ENCODE results near the gene CBARP. TPM values are rescaled to one million over a fixed set of nuclear protein-coding genes. Genes with fewer than 3 reads are reported as not detected.

Gene CBARP
- total RNA-seq, 2 donors from 2014 or later, result 21.5 to 28.5 TPM

DNA sequence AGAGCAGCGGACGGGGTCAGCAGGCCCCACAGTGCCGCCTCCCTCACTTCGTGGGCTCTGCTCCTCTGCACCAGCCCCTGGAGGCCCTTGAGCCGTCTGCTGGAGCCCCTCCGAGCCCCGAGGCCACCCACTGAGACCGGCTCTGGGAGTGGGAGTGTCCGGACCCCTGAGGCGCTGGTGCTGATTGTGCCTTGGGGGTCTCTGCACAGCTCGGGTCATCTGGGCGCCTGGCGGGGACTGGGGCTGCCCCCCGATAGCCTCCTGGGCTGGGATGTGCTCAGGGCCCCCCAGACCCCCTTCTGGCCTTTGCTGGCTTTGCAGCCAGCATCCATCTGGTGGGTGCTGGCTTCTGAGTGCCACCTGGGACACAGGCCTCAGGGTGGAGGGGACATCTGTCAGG lies 15.4 kb downstream of the CBARP start:
- no peaks in the 10 kb centered on the region for H3K4me1 ChIP-seq (ENCODE audit: control insufficient read depth, insufficient read depth, low read length)
- Mint-ChIP-seq H3K9me3 (no peaks in the 10 kb centered on the region), H3K4me3 (no peak overlapping the region), H3K27me3 (ENCODE audit: insufficient read depth) (no peaks in the 10 kb centered on the region), H3K27ac (no peak overlapping the region), H3K4me1 (peaks cover 2% of the 10 kb centered on the region), H3K36me3 (ENCODE audit: low read depth) (peaks cover 9% of the 10 kb centered on the region)
- no peak overlapping the region for H3K4me3 ChIP-seq (ENCODE audit: low read length)
- H3K27ac ChIP-seq (ENCODE audit: low read depth, low read length), result peak overlapping the region; percentile 22
- H3K9me3 ChIP-seq (ENCODE audit: control insufficient read depth, low read length), result no peaks in the 10 kb centered on the region
- no peaks in the 10 kb centered on the region for H3K27me3 ChIP-seq (ENCODE audit: control insufficient read depth, insufficient read depth, low read length, poor library complexity, severe bottlenecking)
- TF ChIP-seq CTCF (conservative IDR thresholded peaks at IDR 0.05), result no peak
- H3K36me3 ChIP-seq (ENCODE audit: control insufficient read depth, insufficient read depth, low read length), result peaks cover 18% of the 10 kb centered on the region
- 89 to 91% methylated on average over 9 to 14 of the region's 14 CpGs for WGBS, 2 experiments (ENCODE audit: insufficient coverage in 1 of 2, insufficient read length in 1 of 2)
- H3K9ac ChIP-seq (ENCODE audit: extremely low read depth, low read length, poor library complexity, severe bottlenecking), result no peak overlapping the region
- no peak for DNase-seq

DNA sequence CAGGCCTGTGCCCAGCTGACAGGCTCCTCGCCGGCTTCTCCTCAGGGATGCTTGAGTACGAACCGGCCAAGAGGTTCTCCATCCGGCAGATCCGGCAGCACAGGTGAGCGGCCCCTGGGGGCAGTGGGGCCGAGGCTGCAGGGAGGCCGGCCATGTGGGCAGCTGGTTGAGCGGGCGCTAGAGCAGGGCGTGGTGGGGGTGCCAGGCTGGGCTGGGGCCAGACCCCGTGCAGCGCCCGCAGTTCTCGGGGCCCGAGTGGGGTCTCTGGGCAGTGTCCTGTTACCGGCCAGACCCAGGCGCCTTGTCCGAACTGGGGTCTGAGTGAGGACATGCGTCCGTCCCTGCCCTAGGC lies 15.9 kb downstream of the CBARP start:
- Histone ChIP-seq H3K9ac (ENCODE audit: extremely low read depth, low read length, poor library complexity, severe bottlenecking) (no peak overlapping the region), H3K27ac (ENCODE audit: low read depth, low read length) (peak overlapping the region; percentile 29), H3K36me3 (ENCODE audit: control insufficient read depth, insufficient read depth, low read length) (peaks cover 18% of the 10 kb centered on the region), H3K9me3 (ENCODE audit: control insufficient read depth, low read length) (no peaks in the 10 kb centered on the region), H3K4me1 (ENCODE audit: control insufficient read depth, insufficient read depth, low read length) (no peaks in the 10 kb centered on the region), H3K27me3 (ENCODE audit: control insufficient read depth, insufficient read depth, low read length, poor library complexity, severe bottlenecking) (no peaks in the 10 kb centered on the region), H3K4me3 (ENCODE audit: low read length) (no peak overlapping the region)
- WGBS, 2 experiments (ENCODE audit: insufficient coverage in 1 of 2, insufficient read length in 1 of 2), result 94% methylated on average over 19 to 22 of the region's 22 CpGs
- peaks cover 4% of the 10 kb centered on the region for H3K4me1 Mint-ChIP-seq
- H3K36me3 Mint-ChIP-seq (ENCODE audit: low read depth), result peaks cover 7% of the 10 kb centered on the region
- TF ChIP-seq CTCF (conservative IDR thresholded peaks at IDR 0.05), result no peak
- H3K27me3 Mint-ChIP-seq (ENCODE audit: insufficient read depth), result no peaks in the 10 kb centered on the region
- no peaks in the 10 kb centered on the region for H3K9me3 Mint-ChIP-seq
- DNase-seq, result no peak
- H3K27ac Mint-ChIP-seq, result no peak overlapping the region
- no peak overlapping the region for H3K4me3 Mint-ChIP-seq

DNA sequence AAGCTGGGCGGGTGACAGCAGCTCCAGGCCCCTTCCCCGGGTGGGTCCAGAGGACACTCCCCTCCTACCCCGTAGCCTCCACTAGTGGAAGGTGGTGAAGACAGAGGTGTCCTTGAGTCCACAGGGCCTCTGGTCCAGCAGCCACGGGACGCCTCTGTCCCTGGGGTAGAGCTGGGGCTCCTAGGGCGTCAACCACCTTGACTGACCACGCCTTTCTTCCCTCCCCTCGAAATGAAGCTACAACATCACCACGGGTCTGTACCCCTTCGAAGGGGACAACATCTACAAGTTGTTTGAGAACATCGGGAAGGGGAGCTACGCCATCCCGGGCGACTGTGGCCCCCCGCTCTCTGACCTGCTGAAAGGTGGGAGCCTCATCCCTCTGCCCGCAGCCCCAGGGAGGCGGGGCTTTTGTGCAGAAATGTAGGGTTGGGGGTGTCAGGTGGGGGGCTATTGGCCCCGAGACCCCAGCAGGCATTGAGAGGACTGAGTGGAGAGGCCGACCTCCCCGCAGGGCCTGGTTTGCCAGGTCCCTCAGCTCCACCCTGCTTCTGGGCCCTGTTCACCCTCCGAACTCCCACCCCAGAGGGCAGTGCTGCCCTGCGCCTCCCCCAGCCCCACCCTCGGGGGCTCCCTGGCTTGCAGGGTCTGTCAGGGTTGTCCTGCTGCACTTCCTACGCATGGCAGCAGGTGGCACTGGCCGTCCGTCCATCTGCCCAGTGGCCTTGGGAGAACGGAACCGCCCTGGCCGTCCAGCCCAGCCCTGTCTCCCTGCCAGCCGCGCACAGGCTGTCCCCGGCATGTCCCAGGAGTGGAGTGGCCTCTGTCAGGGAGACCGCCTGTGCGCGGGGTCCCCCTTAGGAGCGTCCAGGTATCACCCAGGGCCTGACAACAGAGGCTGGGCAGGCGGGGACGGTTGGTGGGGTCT lies 16.6 kb downstream of the CBARP start:
- peak; percentile 82 for DNase-seq
- H3K4me1 ChIP-seq (ENCODE audit: control insufficient read depth, insufficient read depth, low read length), result no peaks in the 10 kb centered on the region
- 83 to 90% methylated on average over 14 to 38 of the region's 38 CpGs for WGBS, 2 experiments (ENCODE audit: insufficient coverage in 1 of 2, insufficient read length in 1 of 2)
- H3K27me3 ChIP-seq (ENCODE audit: control insufficient read depth, insufficient read depth, low read length, poor library complexity, severe bottlenecking), result no peaks in the 10 kb centered on the region
- H3K9me3 Mint-ChIP-seq, result no peaks in the 10 kb centered on the region
- H3K4me1 Mint-ChIP-seq, result peaks cover 5% of the 10 kb centered on the region
- no peaks in the 10 kb centered on the region for H3K27me3 Mint-ChIP-seq (ENCODE audit: insufficient read depth)
- peaks cover 18% of the 10 kb centered on the region for H3K36me3 ChIP-seq (ENCODE audit: control insufficient read depth, insufficient read depth, low read length)
- peaks cover 7% of the 10 kb centered on the region for H3K36me3 Mint-ChIP-seq (ENCODE audit: low read depth)
- TF ChIP-seq CTCF (conservative IDR thresholded peaks at IDR 0.05), result peak; percentile 74
- H3K27ac ChIP-seq (ENCODE audit: low read depth, low read length), result peak overlapping the region; percentile 29
- H3K27ac Mint-ChIP-seq, result no peak overlapping the region
- no peak overlapping the region for H3K9ac ChIP-seq (ENCODE audit: extremely low read depth, low read length, poor library complexity, severe bottlenecking)
- H3K4me3 Mint-ChIP-seq, result no peak overlapping the region
- no peak overlapping the region for H3K4me3 ChIP-seq (ENCODE audit: low read length)
- H3K9me3 ChIP-seq (ENCODE audit: control insufficient read depth, low read length), result no peaks in the 10 kb centered on the region

Measured in endodermal cell (in vitro differentiated cells).